Tibial artery (tissue), 4 donors: ENCODE data around the gene TLCD3A.

Experiments
- DNase-seq, 2 donors: peaks; one replicate each; pipeline ENCODE4 v3.0.0-alpha.2; 2019
- H3K27ac ChIP-seq, 2 donors: fragments of 200-600 bp; sonication (generic) in 1 of 2; 1 replicate in 1 of 2; 2 replicates in 1 of 2; pipeline ENCODE4 v1.5.1; 2018 to 2019; ENCODE audit warnings: mild to moderate bottlenecking in 1 of 2
- H3K27me3 ChIP-seq, 2 donors: fragments of 200-600 bp; sonication (generic) in 1 of 2; one replicate each; pipeline versions ENCODE4 v1.5.1 to v1.6.0; 2016 to 2019
- H3K36me3 ChIP-seq, 3 donors: fragments of 200-600 bp; sonication (generic) in 2 of 3; one replicate each; pipeline ENCODE4 v1.5.1; 2016 to 2019; ENCODE audit warnings: mild to moderate bottlenecking in 2 of 3
- H3K4me1 ChIP-seq, 4 donors: fragments of 200-600 bp; sonication (generic) in 2 of 4; 1 replicate in 3 of 4; 2 replicates in 1 of 4; pipeline ENCODE4 v1.5.1; 2016 to 2019
- H3K4me3 ChIP-seq, 2 donors: fragments of 200-600 bp; sonication (generic) in 1 of 2; 1 replicate in 1 of 2; 2 replicates in 1 of 2; pipeline ENCODE4 v1.5.1; 2018 to 2019; ENCODE audit warnings: mild to moderate bottlenecking in 2 of 2
- H3K9me3 ChIP-seq, 3 donors: fragments of 200-600 bp; sonication (generic) in 1 of 3; one replicate each; pipeline ENCODE4 v1.5.1; 2016 to 2019
- intact Hi-C: fragments of 100-400 bp; cut with DNase I; formaldehyde crosslinking; loops from one replicate; pipeline ENCODE4 v1.15.0; 2023; ENCODE audit warnings: low total_unique reads
- TF ChIP-seq, protein P1 (sequence below), 2 experiments: fragments of 200-600 bp in 1 of 2; fragments of 450-650 bp in 1 of 2; IDR thresholded peaks; one replicate each; pipeline ENCODE4 v1.5.1; 2017 to 2019; ENCODE audit warnings: antibody characterized with exemption in 2 of 2, mild to moderate bottlenecking in 1 of 2, moderate library complexity in 1 of 2

The TLCD3A gene

DNA sequence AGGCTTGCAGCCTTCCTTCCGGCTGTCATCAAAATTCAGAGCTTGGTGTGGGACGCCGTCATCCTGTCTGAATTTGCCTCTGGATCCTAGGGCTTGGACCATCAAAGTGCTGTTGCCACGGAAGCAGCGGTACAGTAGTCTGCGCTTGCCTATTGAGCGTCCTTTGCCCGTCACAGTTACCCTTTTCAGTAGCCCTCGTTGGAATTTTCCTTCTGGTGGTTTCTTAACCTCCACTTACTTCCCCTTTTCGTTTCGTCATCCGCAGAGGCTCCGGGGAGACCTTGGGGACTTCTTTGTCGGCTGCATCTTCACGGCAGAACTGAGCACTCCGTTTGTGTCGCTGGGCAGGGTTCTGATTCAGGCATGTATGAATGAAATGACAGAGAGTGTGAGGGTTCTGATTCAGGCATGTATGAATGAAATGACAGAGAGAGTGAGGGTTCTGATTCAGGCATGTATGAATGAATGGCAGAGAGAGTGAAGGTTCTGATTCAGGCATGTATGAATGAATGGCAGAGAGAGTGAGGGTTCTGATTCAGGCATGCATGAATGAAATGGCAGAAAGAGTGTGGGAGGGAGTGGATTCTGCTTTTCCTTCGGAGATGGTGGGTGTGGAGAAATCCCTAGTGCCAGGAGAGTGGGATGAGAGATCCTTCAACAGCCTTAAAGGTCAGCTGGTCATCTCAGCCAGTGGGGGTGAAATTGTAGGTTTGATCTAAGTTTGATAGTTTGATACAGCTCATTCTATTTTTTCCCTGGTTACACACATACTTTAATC, 8.0 kb downstream of the TLCD3A start:
- no peak for DNase-seq
- intact Hi-C loops, result no loop called here
- Histone ChIP-seq H3K4me3 (no peak overlapping the region), H3K9me3 (no peaks in the 10 kb centered on the region), H3K27ac (no peak overlapping the region), H3K36me3 (peaks cover 18 to 74% (median 46%) of the 10 kb centered on the region in 3 donors), H3K4me1 (no peaks in the 10 kb centered on the region), H3K27me3 (no peaks in the 10 kb centered on the region)
- TF ChIP-seq, protein P1, sequence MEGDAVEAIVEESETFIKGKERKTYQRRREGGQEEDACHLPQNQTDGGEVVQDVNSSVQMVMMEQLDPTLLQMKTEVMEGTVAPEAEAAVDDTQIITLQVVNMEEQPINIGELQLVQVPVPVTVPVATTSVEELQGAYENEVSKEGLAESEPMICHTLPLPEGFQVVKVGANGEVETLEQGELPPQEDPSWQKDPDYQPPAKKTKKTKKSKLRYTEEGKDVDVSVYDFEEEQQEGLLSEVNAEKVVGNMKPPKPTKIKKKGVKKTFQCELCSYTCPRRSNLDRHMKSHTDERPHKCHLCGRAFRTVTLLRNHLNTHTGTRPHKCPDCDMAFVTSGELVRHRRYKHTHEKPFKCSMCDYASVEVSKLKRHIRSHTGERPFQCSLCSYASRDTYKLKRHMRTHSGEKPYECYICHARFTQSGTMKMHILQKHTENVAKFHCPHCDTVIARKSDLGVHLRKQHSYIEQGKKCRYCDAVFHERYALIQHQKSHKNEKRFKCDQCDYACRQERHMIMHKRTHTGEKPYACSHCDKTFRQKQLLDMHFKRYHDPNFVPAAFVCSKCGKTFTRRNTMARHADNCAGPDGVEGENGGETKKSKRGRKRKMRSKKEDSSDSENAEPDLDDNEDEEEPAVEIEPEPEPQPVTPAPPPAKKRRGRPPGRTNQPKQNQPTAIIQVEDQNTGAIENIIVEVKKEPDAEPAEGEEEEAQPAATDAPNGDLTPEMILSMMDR (IDR thresholded peaks at IDR 0.05), result no peak

DNA sequence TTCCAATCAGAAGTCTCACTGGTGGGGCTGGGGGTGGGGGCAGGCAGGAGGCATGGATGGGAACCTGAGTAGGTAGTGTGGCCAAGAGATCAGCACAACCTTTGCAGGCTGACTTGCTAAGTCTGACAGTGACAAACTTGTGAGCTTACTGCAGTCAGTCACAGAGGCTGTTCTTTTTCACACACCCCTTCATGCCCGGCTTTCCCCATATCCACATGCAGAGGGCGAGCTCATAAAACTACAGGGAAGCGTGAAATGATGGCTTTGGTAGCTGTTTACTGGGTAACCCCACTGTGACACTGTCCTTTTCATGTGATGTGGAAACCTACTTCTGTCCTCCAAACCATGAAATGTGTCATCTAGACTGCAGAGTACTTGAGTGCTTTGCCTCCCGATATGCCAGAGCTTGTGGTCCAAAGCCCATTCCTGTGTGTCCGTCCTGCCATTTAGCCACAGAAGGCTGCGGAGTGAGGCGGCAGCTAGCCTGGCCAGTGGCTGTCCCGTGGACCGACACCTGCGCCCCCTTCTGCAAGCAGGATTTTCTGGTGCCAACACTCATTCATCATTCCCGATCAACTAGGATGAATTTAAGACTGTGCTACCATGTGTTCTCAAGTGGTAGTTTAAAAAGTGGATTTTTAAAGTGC, 9.9 kb downstream of the TLCD3A start:
- peaks cover 35 to 92% (median 65%) of the 10 kb centered on the region in 3 donors for H3K36me3 ChIP-seq
- H3K4me3 ChIP-seq, result no peak overlapping the region
- no peaks in the 10 kb centered on the region for H3K27me3 ChIP-seq
- no peaks in the 10 kb centered on the region for H3K4me1 ChIP-seq
- H3K27ac ChIP-seq, result no peak overlapping the region
- TF ChIP-seq, protein P1 (IDR thresholded peaks at IDR 0.05), result no peak
- DNase-seq, result no peak
- no peaks in the 10 kb centered on the region for H3K9me3 ChIP-seq
- intact Hi-C loops, result no loop called here

DNA sequence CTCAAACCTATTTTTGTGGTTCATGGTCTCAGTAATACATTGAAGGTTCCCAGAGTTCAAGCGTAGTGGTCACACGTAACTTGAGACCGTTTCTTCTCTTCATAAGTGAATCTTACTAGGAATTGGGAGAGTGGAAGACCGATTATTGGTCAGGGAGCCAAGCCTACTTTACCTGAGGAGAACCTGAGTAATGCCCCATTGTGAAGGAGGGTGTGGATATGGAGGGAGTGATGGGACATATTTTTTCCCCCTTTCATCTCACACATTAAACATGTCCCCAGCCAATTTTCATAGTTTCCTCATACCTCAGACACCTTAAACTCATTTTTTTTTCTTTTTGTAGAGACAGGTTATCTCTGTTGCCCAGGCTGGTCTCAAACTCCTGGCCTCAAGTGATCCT, 10.7 kb downstream of the TLCD3A start:
- Histone ChIP-seq H3K36me3 (peaks cover 40 to 99% (median 73%) of the 10 kb centered on the region in 3 donors), H3K27ac (no peak overlapping the region), H3K9me3 (no peaks in the 10 kb centered on the region), H3K4me1 (no peaks in the 10 kb centered on the region), H3K27me3 (no peaks in the 10 kb centered on the region), H3K4me3 (no peak overlapping the region)
- intact Hi-C loops, result no loop called here
- no peak for DNase-seq
- TF ChIP-seq, protein P1 (IDR thresholded peaks at IDR 0.05), result no peak

DNA sequence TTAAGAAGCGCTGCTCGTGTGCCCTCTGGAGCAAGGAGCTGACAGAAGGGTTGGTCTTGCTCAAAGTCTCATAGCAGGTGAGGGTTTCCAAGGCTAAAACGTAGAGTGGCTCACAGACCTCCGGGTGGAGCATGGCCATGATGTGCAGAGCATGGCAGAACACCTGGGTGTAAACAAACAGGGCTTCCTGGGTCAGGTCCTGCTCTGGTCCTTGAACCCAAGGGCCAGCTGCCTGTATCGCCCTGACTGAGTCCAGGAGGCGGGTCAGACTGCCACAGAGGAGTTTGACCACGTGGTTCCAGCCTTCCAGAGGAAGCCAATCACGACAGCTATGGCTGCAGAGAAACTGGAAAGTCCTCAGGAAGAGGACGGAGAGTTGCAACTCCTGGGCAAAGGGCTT, 12.5 kb downstream of the TLCD3A start:
- Histone ChIP-seq H3K9me3 (no peaks in the 10 kb centered on the region), H3K27ac (no peak overlapping the region)
- intact Hi-C loops, result no loop called here

DNA sequence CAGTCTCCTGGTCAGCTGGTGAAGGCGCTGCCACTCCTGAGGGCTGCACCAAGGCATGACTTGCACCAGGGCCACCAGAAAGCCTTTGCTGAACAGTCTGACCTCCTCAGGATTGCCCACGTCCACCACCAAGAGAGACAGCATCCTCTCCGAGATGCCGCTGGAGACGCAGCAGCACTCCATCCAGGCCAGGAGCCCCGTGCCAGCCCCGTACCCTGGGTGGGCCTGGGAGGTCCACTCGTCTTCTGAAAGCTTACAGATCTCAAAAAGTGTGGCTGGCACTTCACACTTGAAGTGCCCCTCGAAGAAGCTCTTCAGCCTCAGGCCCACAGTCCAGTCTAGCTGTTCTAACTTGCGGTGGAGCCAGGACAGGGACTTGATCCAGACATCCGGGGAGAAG, 13.0 kb downstream of the TLCD3A start:
- TF ChIP-seq, protein P1 (IDR thresholded peaks at IDR 0.05), result no peak
- Histone ChIP-seq H3K27me3 (no peaks in the 10 kb centered on the region), H3K4me1 (peaks cover 0 to 10% (median 4%) of the 10 kb centered on the region in 4 donors), H3K36me3 (peaks cover 40 to 81% (median 64%) of the 10 kb centered on the region in 3 donors), H3K9me3 (no peaks in the 10 kb centered on the region), H3K27ac (no peak overlapping the region), H3K4me3 (no peak overlapping the region)
- intact Hi-C loops, result no loop called here
- DNase-seq, result no peak

More for the DNA sequence above, 12.5 kb downstream of the TLCD3A start:
- DNase-seq, result no peak
- Histone ChIP-seq H3K27me3 (no peaks in the 10 kb centered on the region), H3K4me3 (no peak overlapping the region), H3K4me1 (peaks cover 0 to 5% (median 2%) of the 10 kb centered on the region in 4 donors), H3K36me3 (peaks cover 40 to 85% (median 69%) of the 10 kb centered on the region in 3 donors)
- TF ChIP-seq, protein P1 (IDR thresholded peaks at IDR 0.05), result no peak
